Keratinocyte (primary cell): ENCODE results near the gene MINK1.

ENCODE experiments used
- EZH2 ChIP-seq: IDR thresholded peaks from one replicate; pipeline ENCODE4 v1.6.1; 2012; ENCODE audit warnings: inconsistent platforms, mild to moderate bottlenecking, low read length, moderate library complexity
- TF ChIP-seq, protein P1 (sequence below), 3 experiments: IDR thresholded peaks in 1 of 3; conservative IDR thresholded peaks in 1 of 3; optimal IDR thresholded peaks in 1 of 3; 2 replicates in 2 of 3; 3 replicates in 1 of 3; pipeline versions ENCODE3 to v1.5.1; 2011; ENCODE audit warnings: low read length in 3 of 3, mild to moderate bottlenecking in 3 of 3, moderate library complexity in 2 of 3, control low read depth in 1 of 3, inconsistent platforms in 1 of 3; ENCODE audit not compliant: insufficient read depth in 2 of 3; ENCODE audit errors: extremely low read depth in 1 of 3

DNA sequence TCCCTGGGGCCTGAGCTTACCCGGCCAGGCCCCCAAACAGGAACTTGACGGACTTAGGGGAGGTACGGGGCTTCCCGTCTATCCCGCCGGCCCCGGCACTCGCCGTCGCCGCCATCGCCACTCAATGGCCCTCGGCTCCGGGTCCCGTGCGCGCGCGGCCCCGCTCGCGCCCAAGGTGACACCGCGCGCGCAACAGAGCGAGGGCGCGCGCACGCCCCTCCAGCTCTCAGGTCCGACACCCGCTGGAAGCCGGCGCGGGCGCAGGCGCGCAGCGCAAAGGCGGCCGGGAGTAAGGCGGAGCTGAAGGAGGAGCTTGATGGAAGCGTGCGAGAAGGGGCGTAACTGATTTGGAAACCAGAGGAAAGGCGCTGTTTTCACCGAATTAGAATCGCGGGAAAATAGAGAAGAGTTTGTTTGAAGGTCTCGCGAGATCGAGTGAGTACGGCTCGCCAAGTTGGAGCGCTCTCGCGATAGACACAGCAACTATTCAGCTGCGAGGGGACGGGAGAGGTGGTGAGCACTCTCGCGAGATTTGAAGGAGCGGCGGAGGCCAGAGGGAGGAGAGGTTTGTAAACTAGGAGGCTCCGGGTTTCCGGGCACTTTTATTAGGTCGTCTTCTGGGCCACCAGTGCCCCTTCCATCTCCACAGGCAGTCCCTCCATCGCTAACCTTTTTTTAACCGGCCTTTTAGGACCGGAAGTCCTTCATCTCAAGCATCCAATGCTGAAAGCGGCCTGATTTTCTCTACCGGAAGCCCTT, 106.8 kb downstream of the MINK1 start, which contains the start of the genes RNF167 and SLC25A11:
- TF ChIP-seq, protein P1, sequence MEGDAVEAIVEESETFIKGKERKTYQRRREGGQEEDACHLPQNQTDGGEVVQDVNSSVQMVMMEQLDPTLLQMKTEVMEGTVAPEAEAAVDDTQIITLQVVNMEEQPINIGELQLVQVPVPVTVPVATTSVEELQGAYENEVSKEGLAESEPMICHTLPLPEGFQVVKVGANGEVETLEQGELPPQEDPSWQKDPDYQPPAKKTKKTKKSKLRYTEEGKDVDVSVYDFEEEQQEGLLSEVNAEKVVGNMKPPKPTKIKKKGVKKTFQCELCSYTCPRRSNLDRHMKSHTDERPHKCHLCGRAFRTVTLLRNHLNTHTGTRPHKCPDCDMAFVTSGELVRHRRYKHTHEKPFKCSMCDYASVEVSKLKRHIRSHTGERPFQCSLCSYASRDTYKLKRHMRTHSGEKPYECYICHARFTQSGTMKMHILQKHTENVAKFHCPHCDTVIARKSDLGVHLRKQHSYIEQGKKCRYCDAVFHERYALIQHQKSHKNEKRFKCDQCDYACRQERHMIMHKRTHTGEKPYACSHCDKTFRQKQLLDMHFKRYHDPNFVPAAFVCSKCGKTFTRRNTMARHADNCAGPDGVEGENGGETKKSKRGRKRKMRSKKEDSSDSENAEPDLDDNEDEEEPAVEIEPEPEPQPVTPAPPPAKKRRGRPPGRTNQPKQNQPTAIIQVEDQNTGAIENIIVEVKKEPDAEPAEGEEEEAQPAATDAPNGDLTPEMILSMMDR (optimal IDR thresholded peaks at IDR 0.05 in 1 of 3, IDR thresholded peaks at IDR 0.05 in 1 of 3, conservative IDR thresholded peaks at IDR 0.05 in 1 of 3; ENCODE audit: extremely low read depth in 1 of 3, insufficient read depth in 2 of 3, low read length in 3 of 3) = no peak
- no peak for TF ChIP-seq EZH2
